CD8-positive, alpha-beta memory T cell (primary cell): Measurements from ENCODE around the gene MELK. TPM values are rescaled to one million over a fixed set of nuclear protein-coding genes. Genes with fewer than 3 reads are reported as not detected.

ENCODE experiments used
- CTCF ChIA-PET: fragments of 350-600 bp; sonication (Branson Sonifier 250); formaldehyde crosslinking; loops from one replicate; lab custom pipeline; 2021; ENCODE audit warnings: antibody characterized with exemption; lab: Charles Lee
- POLR2A ChIA-PET: fragments of 350-600 bp; sonication (Branson Sonifier 250); formaldehyde crosslinking; loops from one replicate; lab custom pipeline; 2021; ENCODE audit warnings: antibody characterized with exemption; lab: Charles Lee
- DNase-seq, 5 donors: peaks; one replicate each; pipeline versions ENCODE4 v3.0.0 to v3.0.0-alpha.2; 2020 to 2022; ENCODE audit warnings: mixed read lengths in 1 of 5
- H3K27ac ChIP-seq: one replicate; pipeline ENCODE4 v1.7.0; 2013; ENCODE audit warnings: low read depth, mild to moderate bottlenecking, low read length, moderate library complexity
- H3K27me3 ChIP-seq: 2 replicates; pipeline ENCODE4 v1.7.0; 2013; ENCODE audit warnings: low read length, mild to moderate bottlenecking; ENCODE audit not compliant: insufficient read depth, poor library complexity, severe bottlenecking
- H3K36me3 ChIP-seq: 2 replicates; pipeline ENCODE4 v1.7.0; 2013; ENCODE audit warnings: mild to moderate bottlenecking, low read length, moderate library complexity; ENCODE audit not compliant: insufficient read depth
- H3K4me1 ChIP-seq: 2 replicates; pipeline ENCODE4 v1.7.0; 2013; ENCODE audit warnings: mild to moderate bottlenecking, low read length, moderate library complexity; ENCODE audit not compliant: insufficient read depth
- H3K4me3 ChIP-seq: 2 replicates; pipeline ENCODE4 v1.7.0; 2013; ENCODE audit warnings: mild to moderate bottlenecking, low read length
- H3K9me3 ChIP-seq: 2 replicates; pipeline ENCODE4 v1.7.0; 2013; ENCODE audit warnings: mild to moderate bottlenecking, low read length
- H3K27ac Mint-ChIP-seq, 8 donors: one replicate each; pipeline ENCODE4 v1.8.0; 2020 to 2021; ENCODE audit warnings: mixed read lengths in 8 of 8, mild to moderate bottlenecking in 6 of 8, inconsistent platforms in 3 of 8, moderate library complexity in 3 of 8
- H3K27me3 Mint-ChIP-seq, 2 donors: one replicate each; pipeline ENCODE4 v1.8.0; 2020 to 2021; ENCODE audit warnings: mixed read lengths in 2 of 2, mild to moderate bottlenecking in 1 of 2, moderate library complexity in 1 of 2
- H3K36me3 Mint-ChIP-seq, 3 donors: one replicate each; pipeline ENCODE4 v1.8.0; 2020 to 2021; ENCODE audit warnings: mixed read lengths in 3 of 3, inconsistent platforms in 1 of 3, mild to moderate bottlenecking in 1 of 3
- H3K4me1 Mint-ChIP-seq, 3 donors: one replicate each; pipeline ENCODE4 v1.8.0; 2020 to 2021; ENCODE audit warnings: mixed read lengths in 3 of 3, inconsistent platforms in 1 of 3, mild to moderate bottlenecking in 1 of 3
- H3K4me3 Mint-ChIP-seq, 7 donors: one replicate each; pipeline ENCODE4 v1.8.0; 2020 to 2021; ENCODE audit warnings: mixed read lengths in 7 of 7, mild to moderate bottlenecking in 6 of 7, moderate library complexity in 4 of 7, inconsistent platforms in 2 of 7
- H3K9me3 Mint-ChIP-seq, 5 donors: one replicate each; pipeline ENCODE4 v1.8.0; 2020 to 2022; ENCODE audit warnings: mixed read lengths in 5 of 5, mild to moderate bottlenecking in 3 of 5, moderate library complexity in 2 of 5, inconsistent platforms in 1 of 5
- polyA plus RNA-seq: library from polyadenylated mRNA; unstranded; fragments of 300-500 nt; fragmentation: Illumina TruSeq; gene quantifications from one replicate; pipeline ENCODE4 v1.2.3, GENCODE V29; 2021
- total RNA-seq, 2 experiments: library from RNA; stranded (reverse); gene quantifications; one replicate each; pipeline ENCODE4 v1.2.3, GENCODE V29; 2021

Gene MELK
- total and polyA plus RNA-seq, 3 experiments from 2014 or later: 51.0 to 51.6 TPM; not detected in 1

- Mint-ChIP-seq H3K27me3 (no peaks in the 10 kb centered on the region), H3K27ac (no peak overlapping the region), H3K9me3 (no peaks in the 10 kb centered on the region), H3K36me3 (no peaks in the 10 kb centered on the region), H3K4me1 (peaks cover 10 to 18% (median 14%) of the 10 kb centered on the region in 3 donors), H3K4me3 (no peak overlapping the region)
- Histone ChIP-seq H3K36me3 (no peaks in the 10 kb centered on the region), H3K27me3 (no peaks in the 10 kb centered on the region), H3K9me3 (no peaks in the 10 kb centered on the region), H3K4me3 (no peak overlapping the region), H3K27ac (no peak overlapping the region), H3K4me1 (peaks cover 11% of the 10 kb centered on the region)
- DNase-seq: no peak
- POLR2A ChIA-PET: no interaction called here
- CTCF ChIA-PET: no interaction called here
These were observed 92.1 kb downstream of the MELK start for GRCh38 chr9:36664806-36665205.

DNA sequence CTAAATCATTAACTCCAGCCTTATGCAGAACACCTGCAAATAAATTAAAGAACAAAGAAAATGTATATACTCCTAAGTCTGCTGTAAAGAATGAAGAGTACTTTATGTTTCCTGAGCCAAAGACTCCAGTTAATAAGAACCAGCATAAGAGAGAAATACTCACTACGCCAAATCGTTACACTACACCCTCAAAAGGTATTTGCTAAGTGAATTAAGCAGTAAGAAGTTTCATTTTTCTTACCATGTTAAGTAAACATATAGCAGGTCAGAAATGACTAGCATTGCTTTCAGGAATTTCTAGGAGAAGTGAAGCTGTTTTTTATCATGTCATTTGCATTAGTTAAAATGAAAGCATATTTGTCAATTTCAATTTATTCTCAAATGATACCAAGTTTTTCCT lies 92.7 kb downstream of the MELK start:
- H3K27ac Mint-ChIP-seq: no peak overlapping the region
- Histone ChIP-seq H3K9me3 (no peaks in the 10 kb centered on the region), H3K36me3 (no peaks in the 10 kb centered on the region), H3K27ac (no peak overlapping the region), H3K4me1 (peaks cover 11% of the 10 kb centered on the region), H3K4me3 (no peak overlapping the region), H3K27me3 (no peaks in the 10 kb centered on the region)
- no peaks in the 10 kb centered on the region for H3K9me3 Mint-ChIP-seq
- H3K4me1 Mint-ChIP-seq: peaks cover 10 to 18% (median 14%) of the 10 kb centered on the region in 3 donors
- no peak overlapping the region for H3K4me3 Mint-ChIP-seq
- CTCF ChIA-PET: no interaction called here
- POLR2A ChIA-PET: no interaction called here
- no peak for DNase-seq
- H3K27me3 Mint-ChIP-seq: no peaks in the 10 kb centered on the region
- no peaks in the 10 kb centered on the region for H3K36me3 Mint-ChIP-seq

- no peaks in the 10 kb centered on the region for H3K9me3 ChIP-seq
These were observed 93.3 kb downstream of the MELK start for GRCh38 chr9:36665921-36666431.

DNA sequence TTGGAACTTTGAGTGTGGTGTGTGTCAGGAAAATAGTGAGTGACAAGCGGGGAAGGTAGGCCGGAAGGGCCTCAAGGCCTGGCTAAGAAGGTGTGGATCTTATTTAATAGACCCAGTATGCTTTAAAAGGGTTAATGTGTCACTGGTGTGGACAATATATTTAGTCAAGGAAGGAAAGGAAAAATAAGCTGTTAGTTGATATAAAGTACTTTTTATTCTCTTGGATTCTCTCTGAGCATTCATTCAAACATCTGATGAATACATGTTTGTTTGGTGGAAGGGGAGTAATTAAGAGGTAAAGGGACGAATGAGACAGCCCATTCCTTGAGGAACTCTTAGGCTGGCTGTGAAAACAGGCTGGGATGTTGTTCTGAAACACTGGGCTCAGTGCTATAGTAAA lies 98.9 kb downstream of the MELK start:
- CTCF ChIA-PET: no interaction called here
- no peak overlapping the region for H3K4me3 ChIP-seq
- Mint-ChIP-seq H3K36me3 (peaks cover 0 to 2% (median 0%) of the 10 kb centered on the region in 3 donors), H3K4me3 (no peak overlapping the region), H3K9me3 (no peaks in the 10 kb centered on the region), H3K4me1 (peaks cover 3 to 4% (median 4%) of the 10 kb centered on the region in 3 donors), H3K27ac (no peak overlapping the region), H3K27me3 (no peaks in the 10 kb centered on the region)
- peaks cover under 1% of the 10 kb centered on the region for H3K4me1 ChIP-seq
- no peaks in the 10 kb centered on the region for H3K9me3 ChIP-seq
- no peaks in the 10 kb centered on the region for H3K36me3 ChIP-seq
- DNase-seq: no peak
- no peaks in the 10 kb centered on the region for H3K27me3 ChIP-seq
- no peak overlapping the region for H3K27ac ChIP-seq
- POLR2A ChIA-PET: no interaction called here

More at GRCh38 chr9:36665921-36666431, 93.3 kb downstream of the MELK start:
- CTCF ChIA-PET: no interaction called here
- Mint-ChIP-seq H3K36me3 (no peaks in the 10 kb centered on the region), H3K4me3 (no peak overlapping the region), H3K4me1 (peaks cover 10 to 18% (median 14%) of the 10 kb centered on the region in 3 donors), H3K9me3 (no peaks in the 10 kb centered on the region), H3K27me3 (no peaks in the 10 kb centered on the region), H3K27ac (peak overlapping the region in 3 of 8 donors; percentile 4 to 68 (median 6))
- POLR2A ChIA-PET: interaction anchor here (0.7 kb wide), 1 partner anchor 62 kb away, joined by 3 read pairs; no protein-coding TSS in a partner anchor
- H3K27me3 ChIP-seq: no peaks in the 10 kb centered on the region
- no peak overlapping the region for H3K4me3 ChIP-seq
- H3K4me1 ChIP-seq: peaks cover 11% of the 10 kb centered on the region
- DNase-seq: no peak
- no peak overlapping the region for H3K27ac ChIP-seq
- H3K36me3 ChIP-seq: no peaks in the 10 kb centered on the region

DNA sequence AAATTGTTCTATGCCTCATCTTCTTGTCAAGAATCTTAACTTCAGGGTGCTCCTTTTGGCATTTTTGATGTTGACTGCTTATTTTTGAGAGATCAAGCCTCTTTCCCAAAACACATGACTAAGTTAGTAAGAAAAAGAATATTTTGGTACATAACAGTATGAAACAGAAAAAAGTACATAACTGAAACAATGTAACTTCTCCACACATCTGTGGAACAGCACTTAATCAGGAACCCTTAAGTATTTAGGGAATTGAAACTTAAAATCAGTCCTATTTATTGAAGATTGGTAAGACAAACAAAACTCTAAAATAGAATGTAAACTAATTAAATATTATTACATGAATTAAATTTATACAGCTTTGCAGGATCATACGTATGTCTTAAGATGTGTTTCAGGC lies 103.4 kb downstream of the MELK start:
- H3K9me3 ChIP-seq: no peaks in the 10 kb centered on the region
- no peak for DNase-seq
- Mint-ChIP-seq H3K9me3 (no peaks in the 10 kb centered on the region), H3K4me3 (no peak overlapping the region), H3K4me1 (peaks cover 0 to 5% (median 0%) of the 10 kb centered on the region in 3 donors), H3K27ac (peak overlapping the region in 1 of 8 donors; percentile 10), H3K36me3 (peaks cover 0 to 2% (median 0%) of the 10 kb centered on the region in 3 donors), H3K27me3 (no peaks in the 10 kb centered on the region)
- H3K27me3 ChIP-seq: no peaks in the 10 kb centered on the region
- H3K4me3 ChIP-seq: no peak overlapping the region
- POLR2A ChIA-PET: no interaction called here
- H3K27ac ChIP-seq: no peak overlapping the region
- no peaks in the 10 kb centered on the region for H3K4me1 ChIP-seq
- CTCF ChIA-PET: no interaction called here
- H3K36me3 ChIP-seq: no peaks in the 10 kb centered on the region

DNA sequence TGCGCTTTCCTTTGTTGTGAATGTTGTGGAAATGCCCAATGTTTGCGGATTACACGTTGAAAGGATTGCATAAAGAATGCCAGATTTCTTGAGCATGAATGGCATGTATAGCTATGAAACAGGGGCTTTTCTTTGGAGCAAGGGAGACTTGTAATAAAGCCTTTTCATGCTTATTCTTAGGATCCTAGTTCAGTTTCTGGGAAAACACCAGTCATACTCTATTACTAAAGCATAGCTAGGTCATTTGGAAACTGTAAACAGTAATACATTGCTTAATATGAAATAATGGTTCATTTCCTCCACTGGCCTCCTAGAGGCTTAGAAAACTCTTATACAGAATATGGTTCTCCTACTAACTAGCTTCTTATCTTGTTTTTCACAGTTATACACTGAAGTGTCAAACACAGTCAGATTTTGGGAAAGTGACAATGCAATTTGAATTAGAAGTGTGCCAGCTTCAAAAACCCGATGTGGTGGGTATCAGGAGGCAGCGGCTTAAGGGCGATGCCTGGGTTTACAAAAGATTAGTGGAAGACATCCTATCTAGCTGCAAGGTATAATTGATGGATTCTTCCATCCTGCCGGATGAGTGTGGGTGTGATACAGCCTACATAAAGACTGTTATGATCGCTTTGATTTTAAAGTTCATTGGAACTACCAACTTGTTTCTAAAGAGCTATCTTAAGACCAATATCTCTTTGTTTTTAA lies 104.2 kb downstream of the MELK start:
- DNase-seq: no peak
- H3K4me3 Mint-ChIP-seq: no peak overlapping the region
- peak overlapping the region in 1 of 8 donors; percentile 3 for H3K27ac Mint-ChIP-seq
- CTCF ChIA-PET: no interaction called here
- H3K36me3 ChIP-seq: no peaks in the 10 kb centered on the region
- H3K4me1 Mint-ChIP-seq: peaks cover 0 to 5% (median 0%) of the 10 kb centered on the region in 3 donors
- peaks cover 0 to 5% (median 0%) of the 10 kb centered on the region in 5 donors for H3K9me3 Mint-ChIP-seq
- H3K27me3 Mint-ChIP-seq: no peaks in the 10 kb centered on the region
- no peak overlapping the region for H3K27ac ChIP-seq
- peaks cover 0 to 2% (median 1%) of the 10 kb centered on the region in 3 donors for H3K36me3 Mint-ChIP-seq
- no peaks in the 10 kb centered on the region for H3K9me3 ChIP-seq
- H3K4me1 ChIP-seq: no peaks in the 10 kb centered on the region
- POLR2A ChIA-PET: no interaction called here
- no peaks in the 10 kb centered on the region for H3K27me3 ChIP-seq
- no peak overlapping the region for H3K4me3 ChIP-seq

- ChIA-PET CTCF (no interaction called here), POLR2A (no interaction called here)
- Mint-ChIP-seq H3K4me1 (peaks cover 0 to 5% (median 0%) of the 10 kb centered on the region in 3 donors), H3K4me3 (no peak overlapping the region), H3K36me3 (peaks cover 0 to 4% (median 2%) of the 10 kb centered on the region in 3 donors), H3K27ac (peak overlapping the region in 1 of 8 donors; percentile 50), H3K27me3 (no peaks in the 10 kb centered on the region), H3K9me3 (peaks cover 0 to 8% (median 2%) of the 10 kb centered on the region in 5 donors)
- Histone ChIP-seq H3K27ac (no peak overlapping the region), H3K9me3 (no peaks in the 10 kb centered on the region), H3K4me1 (no peaks in the 10 kb centered on the region), H3K36me3 (no peaks in the 10 kb centered on the region), H3K27me3 (no peaks in the 10 kb centered on the region), H3K4me3 (no peak overlapping the region)
- DNase-seq: no peak
These were observed 104.9 kb downstream of the MELK start for GRCh38 chr9:36677611-36678010.

DNA sequence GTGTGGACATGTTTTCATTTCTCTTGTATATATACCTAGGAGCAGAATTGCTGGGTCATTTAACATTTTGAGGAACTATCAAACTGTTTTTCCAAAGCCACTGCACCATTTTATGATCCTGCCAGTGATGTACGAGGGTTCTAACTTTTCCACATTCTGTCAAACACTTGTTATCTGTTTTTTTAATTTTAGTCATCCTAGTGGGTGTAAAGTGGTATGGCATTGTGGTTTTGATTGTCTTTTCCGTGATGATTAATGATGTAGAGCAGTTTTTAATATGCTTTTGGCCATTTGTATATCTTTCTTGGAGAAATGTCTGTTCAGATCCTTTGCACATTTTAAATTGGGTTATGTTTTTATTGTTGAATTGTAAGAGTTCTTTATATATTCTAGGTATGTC lies 107.0 kb downstream of the MELK start:
- Histone ChIP-seq H3K4me3 (no peak overlapping the region), H3K27ac (no peak overlapping the region), H3K27me3 (no peaks in the 10 kb centered on the region), H3K4me1 (no peaks in the 10 kb centered on the region), H3K36me3 (no peaks in the 10 kb centered on the region), H3K9me3 (no peaks in the 10 kb centered on the region)
- Mint-ChIP-seq H3K27ac (no peak overlapping the region), H3K4me1 (peaks cover 0 to 5% (median 0%) of the 10 kb centered on the region in 3 donors), H3K36me3 (peaks cover 0 to 4% (median 2%) of the 10 kb centered on the region in 3 donors), H3K4me3 (no peak overlapping the region), H3K27me3 (no peaks in the 10 kb centered on the region), H3K9me3 (peaks cover 0 to 8% (median 3%) of the 10 kb centered on the region in 5 donors)
- POLR2A ChIA-PET: no interaction called here
- CTCF ChIA-PET: no interaction called here
- no peak for DNase-seq
